ENCODE results near the gene MAP3K2. TPM values are rescaled to one million over a fixed set of nuclear protein-coding genes. Genes with fewer than 3 reads are reported as not detected.

MAP3K2 gene, protein sequence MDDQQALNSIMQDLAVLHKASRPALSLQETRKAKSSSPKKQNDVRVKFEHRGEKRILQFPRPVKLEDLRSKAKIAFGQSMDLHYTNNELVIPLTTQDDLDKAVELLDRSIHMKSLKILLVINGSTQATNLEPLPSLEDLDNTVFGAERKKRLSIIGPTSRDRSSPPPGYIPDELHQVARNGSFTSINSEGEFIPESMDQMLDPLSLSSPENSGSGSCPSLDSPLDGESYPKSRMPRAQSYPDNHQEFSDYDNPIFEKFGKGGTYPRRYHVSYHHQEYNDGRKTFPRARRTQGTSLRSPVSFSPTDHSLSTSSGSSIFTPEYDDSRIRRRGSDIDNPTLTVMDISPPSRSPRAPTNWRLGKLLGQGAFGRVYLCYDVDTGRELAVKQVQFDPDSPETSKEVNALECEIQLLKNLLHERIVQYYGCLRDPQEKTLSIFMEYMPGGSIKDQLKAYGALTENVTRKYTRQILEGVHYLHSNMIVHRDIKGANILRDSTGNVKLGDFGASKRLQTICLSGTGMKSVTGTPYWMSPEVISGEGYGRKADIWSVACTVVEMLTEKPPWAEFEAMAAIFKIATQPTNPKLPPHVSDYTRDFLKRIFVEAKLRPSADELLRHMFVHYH
- total RNA-seq (2012; rRNA removed) (30.8 and 31.9 TPM in 2 replicates), polyA plus RNA-seq (2012; rRNA removed) (6.2 and 6.5 TPM in 2 replicates), Bru-seq, nascent RNA (percentile 86 among the genes with signal in this experiment), BruChase-seq, experiment 1, labeled RNA remaining after a 6-hour chase (percentile 91 among the genes with signal in this experiment), BruChase-seq, experiment 2, labeled RNA remaining after a 2-hour chase (percentile 93 among the genes with signal in this experiment)
- 2.0 and 2.1 TPM in 2 replicates for polyA plus RNA-seq (2012; cell fraction: cytosol; rRNA removed)
- 3.2 and 7.7 TPM in 2 replicates for polyA plus RNA-seq (2012; cell fraction: nucleus; rRNA removed; ENCODE audit: low replicate concordance)
- long read RNA-seq, partial matches to known transcripts = 3 of 75 reads
- long read RNA-seq, other reads (novel, unspliced or antisense) = 72 of 75 reads

DNA sequence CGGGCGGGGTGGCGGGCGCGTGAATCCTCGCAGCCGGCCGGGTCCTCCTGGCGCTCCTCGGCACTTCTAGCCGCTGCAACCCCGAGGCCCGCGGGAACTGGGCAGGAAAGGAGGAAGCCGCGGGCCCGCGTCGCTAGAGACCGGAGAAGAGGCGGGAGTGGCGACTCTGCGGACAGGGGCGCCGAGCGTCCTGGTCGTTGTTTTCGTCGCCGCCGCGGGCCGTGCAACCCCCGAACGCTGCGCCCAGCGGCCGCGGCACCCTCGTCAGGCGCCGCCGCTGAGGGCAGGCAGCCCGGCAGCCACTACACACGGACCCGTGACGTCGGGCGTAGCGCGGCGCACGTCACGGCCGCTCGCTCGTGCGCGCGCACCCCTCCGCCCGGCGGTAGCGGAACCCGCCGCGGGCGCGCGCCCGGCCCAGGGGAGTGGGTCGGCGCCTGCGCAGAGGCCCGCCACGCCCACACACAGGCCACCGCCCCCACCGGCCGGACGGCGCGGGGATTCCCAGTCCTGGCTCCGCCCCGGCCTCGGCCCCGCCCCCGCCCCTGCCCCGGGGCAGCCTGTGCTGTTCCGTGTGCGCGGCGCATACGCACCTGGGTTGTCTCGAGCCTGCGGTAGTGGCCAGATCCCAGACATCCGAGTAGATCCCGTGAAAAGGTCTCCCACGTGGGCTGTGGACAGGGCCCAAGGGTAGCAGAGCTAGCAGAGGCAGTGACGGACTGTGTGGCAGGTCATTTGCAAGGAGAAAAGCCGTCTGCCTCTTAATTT, at the start of gene MAP3K2:
Gene MAP3K2 (minus strand): TSS at position 321 of the 768 bp plus-strand sequence. CDS start 44,846 bp downstream, outside the sequence.
- H3K36me3 ChIP-seq (ENCODE audit: control insufficient read depth, insufficient read depth, low read length) = no peaks in the 10 kb centered on the region
- H3K9ac ChIP-seq (ENCODE audit: low read depth, low read length) = peak within 1 kb of the TSS; percentile 95
- H2AK5ac ChIP-seq (ENCODE audit: low read depth, low read length) = peak within 1 kb of the TSS; percentile 78
- no TSS peak for BruUV-seq (replicated peaks)
- H2AFZ ChIP-seq (replicated peaks; ENCODE audit: low read length, poor library complexity) = peak within 1 kb of the TSS; percentile 99
- peak within 1 kb of the TSS; percentile 85 for H4K91ac ChIP-seq (ENCODE audit: insufficient read depth, low read depth, low read length)
- H3K4me3 ChIP-seq (ENCODE audit: insufficient read depth, low read depth, low read length) = peak within 1 kb of the TSS; percentile 98
- H3K4ac ChIP-seq (ENCODE audit: low read depth, low read length) = peak within 1 kb of the TSS; percentile 98
- H3K23ac ChIP-seq (ENCODE audit: low read depth, low read length) = peak within 1 kb of the TSS; percentile 95
- peak; percentile 90 for DNase-seq
- peaks cover 35% of the 10 kb centered on the region for H4K20me1 ChIP-seq (ENCODE audit: insufficient read depth, low read length)
- peak within 1 kb of the TSS; percentile 95; the same call in 2 of the 3 replicates for H2BK15ac ChIP-seq (ENCODE audit: low read depth, low read length)
- H3K56ac ChIP-seq (ENCODE audit: extremely low read depth, insufficient read depth, low read length) = peak within 1 kb of the TSS; percentile 88
- peak within 1 kb of the TSS; percentile 93 for H4K5ac ChIP-seq (ENCODE audit: low read depth, low read length)
- POLR2A ChIA-PET (ENCODE audit: unreplicated experiment) = interaction anchor here (1.2 kb wide), 1 partner anchor 23 kb away, joined by 3 read pairs; no protein-coding TSS in a partner anchor
- peak within 1 kb of the TSS; percentile 95 for H3K27ac ChIP-seq (ENCODE audit: insufficient read depth, low read length)
- H3K14ac ChIP-seq (replicated peaks; ENCODE audit: low read depth, low read length) = peak within 1 kb of the TSS; percentile 99
- dilution Hi-C loops (cut with HindIII; ENCODE audit: low sequenced_read_pairs, unreplicated experiment) (no loop called here), in situ Hi-C loops (cut with MboI; ENCODE audit: low sequenced_read_pairs) (no loop called here), intact Hi-C loops (cut with micrococcal nuclease) (loop anchor here (1.0 to 10.0 kb wide), 2 partner anchors 64 to 87 kb away; no protein-coding TSS in a partner anchor)
- H3K4me1 ChIP-seq (ENCODE audit: control insufficient read depth, insufficient read depth, low read length) = peaks cover 5% of the 10 kb centered on the region
- peaks cover 4% of the 10 kb centered on the region; the same call in 1 of the 2 replicates for H3K9me1 ChIP-seq (ENCODE audit: insufficient read depth, low read length)
- WGBS, 2 experiments (ENCODE audit: extremely low coverage in 2 of 2, insufficient read length in 1 of 2) = 1% methylated on average over 46 of the region's 100 CpGs; no CpG with 5 or more reads in 1 of the 2 experiments
- peak within 1 kb of the TSS; percentile 39 for H2BK20ac ChIP-seq (ENCODE audit: low read depth, low read length)
- H2BK120ac ChIP-seq (ENCODE audit: low read depth, low read length) = peak within 1 kb of the TSS; percentile 84
- CTCF ChIA-PET = no interaction called here
- peak within 1 kb of the TSS; percentile 99 for H2AK9ac ChIP-seq (replicated peaks; ENCODE audit: low read depth, low read length, poor library complexity)
- no peaks in the 10 kb centered on the region for H3K27me3 ChIP-seq (ENCODE audit: control insufficient read depth, insufficient read depth, low read length)
- peak; percentile 92 for ATAC-seq (ENCODE audit: low read depth)
- peaks cover 9 to 28% of the 10 kb centered on the region in 2 experiments; a peak in 2 of 4 replicates for H3K79me1 ChIP-seq (ENCODE audit: low read depth in 1 of 2, low read length in 2 of 2)
- H3K4me2 ChIP-seq (ENCODE audit: low read depth, low read length) = peak within 1 kb of the TSS; percentile 99
- H4K8ac ChIP-seq (ENCODE audit: low read depth in 2 of 2, low read length in 2 of 2) = peak within 1 kb of the TSS; percentile 94 to 98
- H2BK5ac ChIP-seq (ENCODE audit: low read depth, low read length, poor library complexity, severe bottlenecking) = peak within 1 kb of the TSS; percentile 94
- H3K9me3 ChIP-seq (ENCODE audit: control insufficient read depth, insufficient read depth, low read length) = no peaks in the 10 kb centered on the region
- peak within 1 kb of the TSS; percentile 68 for H3K18ac ChIP-seq (ENCODE audit: low read depth, low read length)
- TF ChIP-seq MAZ (IDR thresholded peaks at IDR 0.05; ENCODE audit: borderline replicate concordance, low read depth, low read length) (peak; percentile 75; the same call in 1 of the 2 replicates), RFX5 (IDR thresholded peaks at IDR 0.05; ENCODE audit: low read depth, low read length) (0 out of 2 replicates have a peak, but pooled peaks have one; percentile 28), CHD1 (IDR thresholded peaks at IDR 0.05; ENCODE audit: low read depth, low read length) (peak; percentile 49), CEBPB (IDR thresholded peaks at IDR 0.05; ENCODE audit: low read depth, low read length) (no peak), NFE2L2 (IDR thresholded peaks at IDR 0.05; ENCODE audit: low read depth, low read length) (no peak), BHLHE40 (IDR thresholded peaks at IDR 0.05; ENCODE audit: low read depth, low read length) (no peak; the same call in none of the 2 replicates), SMC3 (IDR thresholded peaks at IDR 0.05; ENCODE audit: low read depth, low read length) (no peak), FOS (IDR thresholded peaks at IDR 0.05; ENCODE audit: low read depth, low read length) (no peak)
- TF ChIP-seq, protein P1, sequence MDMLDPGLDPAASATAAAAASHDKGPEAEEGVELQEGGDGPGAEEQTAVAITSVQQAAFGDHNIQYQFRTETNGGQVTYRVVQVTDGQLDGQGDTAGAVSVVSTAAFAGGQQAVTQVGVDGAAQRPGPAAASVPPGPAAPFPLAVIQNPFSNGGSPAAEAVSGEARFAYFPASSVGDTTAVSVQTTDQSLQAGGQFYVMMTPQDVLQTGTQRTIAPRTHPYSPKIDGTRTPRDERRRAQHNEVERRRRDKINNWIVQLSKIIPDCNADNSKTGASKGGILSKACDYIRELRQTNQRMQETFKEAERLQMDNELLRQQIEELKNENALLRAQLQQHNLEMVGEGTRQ (IDR thresholded peaks at IDR 0.05; ENCODE audit: low read depth, low read length) = peak; percentile 56
- TF ChIP-seq, protein P2, sequence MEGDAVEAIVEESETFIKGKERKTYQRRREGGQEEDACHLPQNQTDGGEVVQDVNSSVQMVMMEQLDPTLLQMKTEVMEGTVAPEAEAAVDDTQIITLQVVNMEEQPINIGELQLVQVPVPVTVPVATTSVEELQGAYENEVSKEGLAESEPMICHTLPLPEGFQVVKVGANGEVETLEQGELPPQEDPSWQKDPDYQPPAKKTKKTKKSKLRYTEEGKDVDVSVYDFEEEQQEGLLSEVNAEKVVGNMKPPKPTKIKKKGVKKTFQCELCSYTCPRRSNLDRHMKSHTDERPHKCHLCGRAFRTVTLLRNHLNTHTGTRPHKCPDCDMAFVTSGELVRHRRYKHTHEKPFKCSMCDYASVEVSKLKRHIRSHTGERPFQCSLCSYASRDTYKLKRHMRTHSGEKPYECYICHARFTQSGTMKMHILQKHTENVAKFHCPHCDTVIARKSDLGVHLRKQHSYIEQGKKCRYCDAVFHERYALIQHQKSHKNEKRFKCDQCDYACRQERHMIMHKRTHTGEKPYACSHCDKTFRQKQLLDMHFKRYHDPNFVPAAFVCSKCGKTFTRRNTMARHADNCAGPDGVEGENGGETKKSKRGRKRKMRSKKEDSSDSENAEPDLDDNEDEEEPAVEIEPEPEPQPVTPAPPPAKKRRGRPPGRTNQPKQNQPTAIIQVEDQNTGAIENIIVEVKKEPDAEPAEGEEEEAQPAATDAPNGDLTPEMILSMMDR (conservative IDR thresholded peaks at IDR 0.05; ENCODE audit: low read depth, low read length) = peak; percentile 8; the same call in 1 of the 2 replicates
